GM12873 (cell line): Measurements from ENCODE around the gene DCLK3.

Experiments used
- TF ChIP-seq, protein P1 (sequence below): IDR thresholded peaks from 2 replicates; pipeline ENCODE4 v1.5.1; 2012; ENCODE audit warnings: low read depth, mild to moderate bottlenecking, moderate library complexity, low read length, control low read depth; ENCODE audit not compliant: insufficient read depth; ENCODE audit errors: missing control alignments

The DCLK3 gene, protein sequence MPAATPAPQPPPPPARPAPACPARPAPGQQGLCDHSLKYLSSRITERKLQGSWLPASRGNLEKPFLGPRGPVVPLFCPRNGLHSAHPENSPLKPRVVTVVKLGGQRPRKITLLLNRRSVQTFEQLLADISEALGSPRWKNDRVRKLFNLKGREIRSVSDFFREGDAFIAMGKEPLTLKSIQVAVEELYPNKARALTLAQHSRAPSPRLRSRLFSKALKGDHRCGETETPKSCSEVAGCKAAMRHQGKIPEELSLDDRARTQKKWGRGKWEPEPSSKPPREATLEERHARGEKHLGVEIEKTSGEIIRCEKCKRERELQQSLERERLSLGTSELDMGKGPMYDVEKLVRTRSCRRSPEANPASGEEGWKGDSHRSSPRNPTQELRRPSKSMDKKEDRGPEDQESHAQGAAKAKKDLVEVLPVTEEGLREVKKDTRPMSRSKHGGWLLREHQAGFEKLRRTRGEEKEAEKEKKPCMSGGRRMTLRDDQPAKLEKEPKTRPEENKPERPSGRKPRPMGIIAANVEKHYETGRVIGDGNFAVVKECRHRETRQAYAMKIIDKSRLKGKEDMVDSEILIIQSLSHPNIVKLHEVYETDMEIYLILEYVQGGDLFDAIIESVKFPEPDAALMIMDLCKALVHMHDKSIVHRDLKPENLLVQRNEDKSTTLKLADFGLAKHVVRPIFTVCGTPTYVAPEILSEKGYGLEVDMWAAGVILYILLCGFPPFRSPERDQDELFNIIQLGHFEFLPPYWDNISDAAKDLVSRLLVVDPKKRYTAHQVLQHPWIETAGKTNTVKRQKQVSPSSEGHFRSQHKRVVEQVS

DNA sequence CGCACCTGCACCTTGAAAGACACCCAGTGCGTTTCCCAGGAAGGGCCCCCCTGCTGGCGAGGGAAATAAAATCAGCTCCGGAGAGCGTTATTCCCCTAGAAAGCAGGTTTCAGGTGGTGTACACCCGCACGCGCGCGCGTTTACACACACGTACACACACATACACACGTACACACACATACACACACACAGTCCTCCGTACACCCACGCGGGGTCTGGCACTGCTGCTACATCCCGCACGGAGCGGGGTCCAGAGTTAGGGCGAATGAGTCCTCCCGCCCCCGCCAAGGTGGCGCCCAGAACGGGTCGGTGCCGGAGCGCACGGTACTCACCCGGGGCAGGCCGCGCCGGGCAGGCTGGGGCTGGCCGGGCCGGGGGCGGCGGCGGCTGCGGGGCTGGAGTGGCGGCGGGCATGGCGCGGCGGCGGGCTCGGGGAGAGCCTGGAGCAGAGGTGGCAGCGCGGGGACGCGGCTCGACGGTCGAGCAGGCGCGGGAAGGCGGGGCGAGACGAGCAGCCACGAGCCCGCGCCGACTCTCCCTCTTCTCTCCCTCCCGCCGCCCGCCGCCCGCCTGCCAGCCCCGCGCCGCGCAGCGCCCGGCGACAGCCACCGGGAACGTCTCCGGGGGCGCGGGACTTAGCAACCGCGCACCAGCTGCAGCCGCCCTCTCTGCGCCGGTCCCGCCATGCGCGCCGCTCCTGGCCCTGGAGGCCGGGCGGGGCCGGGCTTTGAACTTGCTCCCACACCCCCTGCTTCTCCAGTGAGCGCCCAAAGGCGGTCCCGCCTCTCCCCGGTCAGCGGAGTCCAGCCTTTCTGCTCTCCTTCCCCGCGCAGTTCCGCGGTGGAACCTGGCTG is at the start of gene DCLK3:
DCLK3 (minus strand) TSS at position 704 of the 854 bp plus-strand sequence; CDS start at position 414, 290 bp downstream.
- TF ChIP-seq, protein P1, sequence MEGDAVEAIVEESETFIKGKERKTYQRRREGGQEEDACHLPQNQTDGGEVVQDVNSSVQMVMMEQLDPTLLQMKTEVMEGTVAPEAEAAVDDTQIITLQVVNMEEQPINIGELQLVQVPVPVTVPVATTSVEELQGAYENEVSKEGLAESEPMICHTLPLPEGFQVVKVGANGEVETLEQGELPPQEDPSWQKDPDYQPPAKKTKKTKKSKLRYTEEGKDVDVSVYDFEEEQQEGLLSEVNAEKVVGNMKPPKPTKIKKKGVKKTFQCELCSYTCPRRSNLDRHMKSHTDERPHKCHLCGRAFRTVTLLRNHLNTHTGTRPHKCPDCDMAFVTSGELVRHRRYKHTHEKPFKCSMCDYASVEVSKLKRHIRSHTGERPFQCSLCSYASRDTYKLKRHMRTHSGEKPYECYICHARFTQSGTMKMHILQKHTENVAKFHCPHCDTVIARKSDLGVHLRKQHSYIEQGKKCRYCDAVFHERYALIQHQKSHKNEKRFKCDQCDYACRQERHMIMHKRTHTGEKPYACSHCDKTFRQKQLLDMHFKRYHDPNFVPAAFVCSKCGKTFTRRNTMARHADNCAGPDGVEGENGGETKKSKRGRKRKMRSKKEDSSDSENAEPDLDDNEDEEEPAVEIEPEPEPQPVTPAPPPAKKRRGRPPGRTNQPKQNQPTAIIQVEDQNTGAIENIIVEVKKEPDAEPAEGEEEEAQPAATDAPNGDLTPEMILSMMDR = no peak

DNA sequence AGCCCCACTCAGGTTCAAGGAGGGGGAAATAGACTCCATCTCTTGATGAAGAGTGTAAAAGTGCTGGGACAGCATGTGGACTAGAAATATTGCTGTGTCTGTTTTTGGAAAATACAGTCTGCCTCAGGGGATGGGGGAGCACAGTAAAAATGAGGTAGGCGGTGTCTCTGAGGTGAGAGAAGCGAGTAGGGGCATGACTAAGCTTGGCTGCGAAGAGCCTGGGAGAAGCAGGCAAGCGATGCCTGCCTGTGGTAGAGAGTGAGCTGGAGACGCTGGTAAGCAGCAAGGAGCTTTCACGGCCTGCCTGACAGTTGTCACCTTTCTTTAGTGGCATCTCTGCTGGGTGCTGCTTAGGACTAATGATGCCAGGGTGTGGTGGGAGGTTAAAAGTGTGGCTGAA is 49.0 kb upstream of the DCLK3 start:
- TF ChIP-seq, protein P1 = no peak

DNA sequence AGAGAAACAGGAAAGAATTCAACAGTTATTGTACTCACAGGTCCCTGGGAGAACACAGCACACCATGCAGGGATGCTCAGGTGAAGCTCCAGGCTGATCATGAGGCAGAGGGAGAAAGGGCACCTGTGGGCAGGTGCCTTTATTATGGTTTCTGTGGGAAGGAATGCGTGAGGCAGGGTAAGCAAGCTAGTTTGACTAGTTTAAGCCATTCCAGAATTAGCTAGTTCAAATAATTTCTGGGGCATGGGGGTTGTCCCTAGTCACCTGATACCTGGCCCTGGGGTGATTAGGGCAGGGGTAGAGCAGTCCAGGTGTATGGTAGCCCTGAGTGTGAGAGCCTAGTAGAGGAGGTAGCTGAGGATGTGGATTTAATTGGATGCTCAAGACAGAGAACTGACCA is 47.9 kb upstream of the DCLK3 start:
- TF ChIP-seq, protein P1 = no peak

DNA sequence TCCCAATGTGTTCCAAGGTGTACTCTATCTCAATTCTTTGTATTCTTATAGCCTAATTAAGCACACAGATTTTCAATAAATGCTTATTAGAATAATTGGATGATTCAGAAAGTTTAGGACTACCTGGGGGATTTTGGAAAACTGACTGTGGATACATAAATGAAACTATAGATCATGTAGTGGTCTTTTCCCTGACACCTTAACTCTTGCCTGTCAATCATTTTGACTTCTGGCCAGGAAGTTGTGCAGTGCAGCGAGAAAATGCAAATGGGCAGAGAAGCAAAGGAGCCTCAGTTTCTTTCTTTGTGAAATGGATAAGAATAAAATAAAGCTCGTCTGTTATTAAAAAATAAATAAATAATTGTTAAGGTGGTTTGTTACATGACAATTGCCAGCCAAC is 47.4 kb upstream of the DCLK3 start:
- TF ChIP-seq, protein P1 = no peak

DNA sequence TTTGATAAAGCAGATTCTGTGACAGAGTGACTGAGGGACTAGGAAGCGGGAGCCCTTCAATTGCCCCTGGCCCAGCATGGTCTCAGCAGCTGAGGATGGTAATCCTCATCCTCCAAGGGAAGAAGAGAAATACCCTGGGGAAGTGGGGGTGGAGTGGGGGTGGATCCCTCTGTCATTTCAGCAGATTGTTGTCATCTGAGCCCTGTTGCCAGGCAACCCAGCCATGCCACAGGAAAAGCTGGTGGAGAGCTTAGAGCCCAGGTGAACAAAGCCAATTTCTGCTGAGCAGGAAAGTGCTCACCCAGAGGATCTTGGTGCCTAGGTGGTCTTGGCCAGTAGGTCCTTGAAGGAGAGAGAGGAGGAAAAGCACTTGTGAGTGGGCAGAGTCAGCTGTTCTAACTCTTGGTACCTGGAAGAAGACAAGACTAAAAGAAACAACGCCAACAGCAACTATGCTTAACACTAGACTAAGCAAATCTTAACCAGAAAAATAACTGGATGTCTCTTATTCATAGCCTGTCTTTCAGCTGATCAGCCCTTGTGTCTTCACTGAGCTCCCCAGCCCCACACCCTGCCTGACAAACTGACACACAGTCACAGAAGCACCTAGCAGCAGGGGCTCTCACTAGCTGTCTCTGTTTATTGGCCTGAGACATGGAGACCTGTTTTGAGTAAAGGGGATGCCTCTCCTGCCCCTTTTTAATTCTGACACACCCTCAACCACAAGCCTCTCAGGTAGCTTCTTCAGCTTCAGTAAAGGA is 40.1 kb upstream of the DCLK3 start:
- TF ChIP-seq, protein P1 = no peak

DNA sequence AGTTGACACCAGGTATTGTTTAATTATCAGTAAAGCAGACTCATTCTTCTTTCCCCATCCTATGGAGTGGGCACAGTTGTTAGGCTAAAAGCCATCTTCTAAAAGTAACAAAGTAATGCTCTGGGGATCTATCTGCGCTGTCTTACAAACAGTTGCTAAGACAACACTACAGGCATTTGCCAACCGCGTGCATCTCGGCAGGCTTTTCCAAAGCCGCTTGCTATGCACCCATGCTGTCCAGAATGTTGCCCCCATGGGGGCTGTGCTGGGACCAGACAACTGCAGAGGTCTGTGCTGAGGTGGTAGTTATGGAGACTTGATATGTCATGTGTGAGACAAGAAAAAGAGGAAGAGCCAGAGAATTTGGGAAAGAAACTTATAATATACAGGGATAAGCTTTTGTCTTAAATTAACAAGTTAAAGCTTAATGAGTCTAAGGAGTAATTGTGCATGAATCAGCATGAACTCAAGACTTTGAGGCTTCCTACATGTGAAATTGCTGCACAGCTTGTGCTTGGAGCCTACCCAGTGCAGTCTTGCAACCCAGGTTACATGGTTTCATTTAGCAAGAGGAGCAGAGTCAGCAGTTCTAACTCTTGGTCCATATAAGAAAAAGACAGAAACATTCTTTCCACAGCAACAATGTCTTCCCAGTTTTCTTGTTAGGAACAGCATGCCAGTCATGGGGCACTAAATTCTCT is 38.9 kb upstream of the DCLK3 start:
- TF ChIP-seq, protein P1 = no peak
